ENCODE measurements around the gene SEMA7A. TPM values are rescaled to one million over a fixed set of nuclear protein-coding genes. Genes with fewer than 3 reads are reported as not detected.

The SEMA7A gene
- total RNA-seq, 1 experiment from 2014 or later, result 0.45 TPM

DNA sequence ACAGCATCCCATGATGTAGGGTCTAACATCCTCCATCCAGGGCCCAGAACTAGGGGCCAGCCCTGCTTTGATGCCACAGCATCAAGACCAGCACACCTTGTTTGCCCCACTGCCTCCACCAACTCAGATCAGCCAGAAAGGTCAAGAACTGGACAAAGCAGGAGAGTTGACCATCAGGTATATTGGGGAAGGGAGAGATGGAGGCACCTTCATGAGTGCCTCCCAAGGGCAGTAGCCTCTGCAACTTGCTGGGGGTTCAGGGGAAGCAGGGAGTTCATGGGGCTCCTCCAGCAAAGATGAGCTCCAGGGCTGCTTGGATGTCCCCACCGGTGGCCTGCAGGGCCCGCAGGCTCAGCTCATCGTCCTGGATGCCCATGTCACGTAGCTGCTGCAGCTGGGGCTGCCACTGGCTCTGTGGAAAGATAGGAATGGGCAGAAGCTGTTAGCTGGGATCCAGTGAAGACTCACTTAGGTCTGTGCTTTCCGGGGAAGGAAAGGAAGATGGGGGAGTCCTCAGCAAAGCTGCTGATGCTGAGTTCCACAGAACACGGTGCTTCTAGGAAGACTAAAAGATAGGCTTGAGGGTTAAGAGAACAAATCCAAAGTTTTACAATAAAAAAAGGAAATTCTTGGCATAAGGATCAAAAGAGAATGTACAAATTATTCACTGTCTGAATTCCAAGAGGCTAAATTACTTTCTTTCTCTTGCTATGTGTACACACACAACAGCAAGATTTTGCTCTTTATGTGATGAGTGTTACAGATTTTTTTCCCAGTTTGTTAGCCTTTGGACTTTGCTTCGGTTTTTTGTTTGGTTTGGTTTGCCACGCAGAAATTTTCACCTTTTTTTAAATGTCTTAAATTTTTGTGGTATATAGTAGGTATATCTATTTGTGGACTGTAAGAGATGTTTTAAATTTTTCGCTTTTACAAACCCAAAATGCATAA is 12.3 kb upstream of the SEMA7A start:
- ChIA-PET POLR2A (ENCODE audit: low non-redundant PET) (no interaction called here), CTCF (no interaction called here)
- Histone ChIP-seq H3K4me1 (ENCODE audit: insufficient read depth, low read length, poor library complexity, severe bottlenecking) (no peaks in the 10 kb centered on the region), H3K27ac (ENCODE audit: low read depth, low read length, poor library complexity, severe bottlenecking) (no peak overlapping the region), H3K9me3 (ENCODE audit: low read depth, low read length, poor library complexity, severe bottlenecking) (no peaks in the 10 kb centered on the region), H3K4me3 (ENCODE audit: low read depth, low read length, poor library complexity, severe bottlenecking) (no peak overlapping the region), H3K27me3 (replicated peaks; ENCODE audit: insufficient read depth, low read depth, low read length, poor library complexity) (no peaks in the 10 kb centered on the region), H3K36me3 (ENCODE audit: insufficient read depth, low read length, poor library complexity, severe bottlenecking) (peaks cover 17% of the 10 kb centered on the region)
- TF ChIP-seq EZH2 (IDR thresholded peaks at IDR 0.05; ENCODE audit: borderline replicate concordance, low read depth, low read length, poor library complexity, severe bottlenecking), result no peak
- TF ChIP-seq, protein P1, sequence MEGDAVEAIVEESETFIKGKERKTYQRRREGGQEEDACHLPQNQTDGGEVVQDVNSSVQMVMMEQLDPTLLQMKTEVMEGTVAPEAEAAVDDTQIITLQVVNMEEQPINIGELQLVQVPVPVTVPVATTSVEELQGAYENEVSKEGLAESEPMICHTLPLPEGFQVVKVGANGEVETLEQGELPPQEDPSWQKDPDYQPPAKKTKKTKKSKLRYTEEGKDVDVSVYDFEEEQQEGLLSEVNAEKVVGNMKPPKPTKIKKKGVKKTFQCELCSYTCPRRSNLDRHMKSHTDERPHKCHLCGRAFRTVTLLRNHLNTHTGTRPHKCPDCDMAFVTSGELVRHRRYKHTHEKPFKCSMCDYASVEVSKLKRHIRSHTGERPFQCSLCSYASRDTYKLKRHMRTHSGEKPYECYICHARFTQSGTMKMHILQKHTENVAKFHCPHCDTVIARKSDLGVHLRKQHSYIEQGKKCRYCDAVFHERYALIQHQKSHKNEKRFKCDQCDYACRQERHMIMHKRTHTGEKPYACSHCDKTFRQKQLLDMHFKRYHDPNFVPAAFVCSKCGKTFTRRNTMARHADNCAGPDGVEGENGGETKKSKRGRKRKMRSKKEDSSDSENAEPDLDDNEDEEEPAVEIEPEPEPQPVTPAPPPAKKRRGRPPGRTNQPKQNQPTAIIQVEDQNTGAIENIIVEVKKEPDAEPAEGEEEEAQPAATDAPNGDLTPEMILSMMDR (conservative IDR thresholded peaks at IDR 0.05; ENCODE audit: low read depth, low read length), result no peak
- no TSS peak for BruUV-seq (replicated peaks)
- intact Hi-C loops (cut with micrococcal nuclease; ENCODE audit: unreplicated experiment), result no loop called here
- DNase-seq (ENCODE audit: low spot score), result no peak

DNA sequence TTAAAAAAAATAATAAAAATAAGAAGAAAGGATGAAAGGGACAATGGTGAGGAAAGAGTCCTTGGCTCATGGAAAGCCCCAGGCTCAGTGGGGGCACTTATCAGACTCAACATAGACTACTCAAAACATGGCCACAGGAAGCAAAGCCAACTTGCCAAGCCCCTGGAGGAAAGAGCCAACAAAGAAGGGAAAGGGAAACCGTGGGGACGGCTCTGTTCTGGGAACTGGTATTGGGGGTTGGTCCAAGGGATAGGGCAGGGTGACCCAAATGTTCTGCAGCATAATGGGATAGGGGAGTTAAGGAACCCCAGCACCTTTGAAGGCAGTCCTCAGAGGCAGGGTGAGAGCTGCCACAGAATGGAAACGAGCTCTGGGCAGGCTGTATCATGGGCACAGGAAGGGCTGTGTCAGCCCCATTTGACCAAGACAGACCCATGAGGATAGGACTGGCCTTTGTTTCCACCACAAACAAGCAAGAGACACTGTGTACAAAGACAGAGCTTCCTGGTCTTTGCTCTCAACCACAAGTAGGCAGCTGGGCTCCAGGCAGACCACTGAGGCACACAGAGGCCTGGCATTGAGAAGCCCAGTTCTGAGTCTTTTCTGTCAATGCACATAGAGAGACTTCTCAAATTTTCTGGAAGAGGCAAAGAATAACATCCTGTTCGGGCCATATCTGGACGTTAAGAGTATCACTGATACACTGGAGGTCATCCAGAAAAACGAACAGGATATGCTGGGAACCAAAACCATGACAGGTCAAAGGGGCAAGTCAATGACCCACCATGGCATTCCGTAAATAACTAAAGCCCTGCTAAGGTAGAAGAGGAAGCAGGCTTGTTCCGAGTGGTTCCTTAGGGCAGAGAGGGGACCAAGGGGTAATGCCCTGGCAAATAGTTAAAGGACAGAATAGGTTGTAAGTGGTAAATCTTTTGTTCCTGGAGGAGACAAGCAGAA is 10.6 kb upstream of the SEMA7A start:
- ChIA-PET CTCF (no interaction called here), POLR2A (ENCODE audit: low non-redundant PET) (no interaction called here)
- Histone ChIP-seq H3K4me3 (ENCODE audit: low read depth, low read length, poor library complexity, severe bottlenecking) (no peak overlapping the region), H3K9me3 (ENCODE audit: low read depth, low read length, poor library complexity, severe bottlenecking) (no peaks in the 10 kb centered on the region), H3K27ac (ENCODE audit: low read depth, low read length, poor library complexity, severe bottlenecking) (no peak overlapping the region), H3K4me1 (ENCODE audit: insufficient read depth, low read length, poor library complexity, severe bottlenecking) (no peaks in the 10 kb centered on the region), H3K36me3 (ENCODE audit: insufficient read depth, low read length, poor library complexity, severe bottlenecking) (peaks cover 15% of the 10 kb centered on the region), H3K27me3 (replicated peaks; ENCODE audit: insufficient read depth, low read depth, low read length, poor library complexity) (no peaks in the 10 kb centered on the region)
- no TSS peak for BruUV-seq (replicated peaks)
- intact Hi-C loops (cut with micrococcal nuclease; ENCODE audit: unreplicated experiment), result no loop called here
- TF ChIP-seq EZH2 (IDR thresholded peaks at IDR 0.05; ENCODE audit: borderline replicate concordance, low read depth, low read length, poor library complexity, severe bottlenecking), result no peak
- TF ChIP-seq, protein P1 (conservative IDR thresholded peaks at IDR 0.05; ENCODE audit: low read depth, low read length), result no peak
- no peak for DNase-seq (ENCODE audit: low spot score)

DNA sequence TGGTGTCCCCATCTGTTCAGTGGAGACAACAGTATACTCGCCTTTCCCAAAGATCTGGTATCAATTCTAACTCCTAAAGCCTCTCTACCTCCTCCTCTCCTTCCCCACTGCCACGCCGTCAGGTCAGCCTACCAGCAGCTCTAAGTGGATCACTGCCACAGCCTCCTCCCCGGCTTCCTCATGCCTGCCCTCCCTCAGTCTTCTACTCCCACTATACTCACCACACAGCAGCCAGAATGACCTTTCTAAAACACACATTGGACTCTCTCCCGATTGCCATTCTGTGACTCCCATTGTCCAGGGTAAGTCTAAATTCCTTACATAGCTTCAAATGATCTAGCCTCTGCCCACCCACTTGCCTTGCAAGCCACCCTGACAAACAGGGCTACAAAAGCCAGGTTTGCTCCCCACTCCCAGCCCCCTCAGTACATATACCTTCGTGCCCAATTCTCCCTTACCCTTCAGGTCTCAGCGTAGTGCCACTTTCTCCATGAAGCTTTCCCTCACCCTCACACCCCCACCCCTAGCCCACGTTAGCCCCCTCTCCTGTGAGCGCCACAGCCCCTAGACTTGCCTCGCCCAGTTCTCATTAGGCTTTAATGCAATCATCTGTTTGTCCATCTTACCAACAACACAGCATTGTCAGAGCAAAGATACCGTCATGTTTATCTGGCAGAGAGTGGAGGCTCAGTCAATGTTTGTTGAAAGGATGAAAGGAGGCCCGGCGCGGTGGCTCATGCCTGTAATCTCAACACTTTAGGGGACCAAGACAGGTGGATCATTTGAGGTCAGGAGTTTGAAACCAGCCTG is 9.5 kb upstream of the SEMA7A start:
- Histone ChIP-seq H3K36me3 (ENCODE audit: insufficient read depth, low read length, poor library complexity, severe bottlenecking) (peaks cover 4% of the 10 kb centered on the region), H3K9me3 (ENCODE audit: low read depth, low read length, poor library complexity, severe bottlenecking) (no peaks in the 10 kb centered on the region), H3K4me1 (ENCODE audit: insufficient read depth, low read length, poor library complexity, severe bottlenecking) (no peaks in the 10 kb centered on the region), H3K4me3 (ENCODE audit: low read depth, low read length, poor library complexity, severe bottlenecking) (no peak overlapping the region), H3K27ac (ENCODE audit: low read depth, low read length, poor library complexity, severe bottlenecking) (no peak overlapping the region), H3K27me3 (replicated peaks; ENCODE audit: insufficient read depth, low read depth, low read length, poor library complexity) (no peaks in the 10 kb centered on the region)
- no TSS peak for BruUV-seq (replicated peaks)
- POLR2A ChIA-PET (ENCODE audit: low non-redundant PET), result no interaction called here
- CTCF ChIA-PET, result no interaction called here
- no peak for TF ChIP-seq EZH2 (IDR thresholded peaks at IDR 0.05; ENCODE audit: borderline replicate concordance, low read depth, low read length, poor library complexity, severe bottlenecking)
- TF ChIP-seq, protein P1 (conservative IDR thresholded peaks at IDR 0.05; ENCODE audit: low read depth, low read length), result no peak
- DNase-seq (ENCODE audit: low spot score), result no peak
- intact Hi-C loops (cut with micrococcal nuclease; ENCODE audit: unreplicated experiment), result no loop called here

All from A673 (cell line).